ENCODE results near the gene GABRD. TPM values are rescaled to one million over a fixed set of nuclear protein-coding genes. Genes with fewer than 3 reads are reported as not detected.
"Not testable (repeated sequence)": the region's sequence is repeated elsewhere in the genome, so short reads cannot be mapped to it uniquely, and the experiment has no call there.

GABRD gene
- total RNA-seq, 1 donor from 2014 or later, result not detected

DNA sequence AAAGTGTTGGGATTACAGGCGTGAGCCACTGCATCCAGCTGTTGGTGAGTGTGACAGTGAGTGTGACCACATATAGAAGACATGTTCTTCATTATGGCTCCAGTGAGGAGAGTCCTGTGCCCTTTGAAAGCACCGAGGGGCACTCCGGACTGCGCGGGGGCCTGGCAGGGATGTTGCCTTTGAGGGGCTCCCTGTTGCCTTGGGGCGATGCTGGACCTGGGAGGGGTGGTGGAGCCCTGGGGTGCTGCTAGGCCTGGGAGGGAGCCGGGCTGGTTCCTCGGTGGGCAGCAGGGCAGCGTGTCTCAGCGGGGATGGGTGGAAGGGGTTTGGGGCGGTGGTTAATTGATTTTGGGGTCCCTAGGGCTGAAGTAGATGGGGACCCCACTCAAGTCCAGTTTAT lies 41.0 kb upstream of the GABRD start:
- DNase-seq (ENCODE audit: low spot score), result no peak
- H3K4me3 Mint-ChIP-seq (ENCODE audit: unreplicated experiment), result no peak overlapping the region

GRCh38 chr1:1978690-1979481 lies 40.3 kb upstream of the GABRD start:
- not testable (repeated sequence) for H3K4me3 Mint-ChIP-seq (ENCODE audit: unreplicated experiment); H3K36me3 Mint-ChIP-seq (ENCODE audit: low read depth); H3K27ac Mint-ChIP-seq (ENCODE audit: unreplicated experiment); DNase-seq (ENCODE audit: low spot score); H3K9me3 Mint-ChIP-seq (ENCODE audit: low read depth); H3K4me1 Mint-ChIP-seq (ENCODE audit: low read depth)
- peaks cover 22% of the 10 kb centered on the region for H3K27me3 Mint-ChIP-seq (ENCODE audit: low read depth)

More for the DNA sequence above, 41.0 kb upstream of the GABRD start:
- no peaks in the 10 kb centered on the region for H3K9me3 Mint-ChIP-seq (ENCODE audit: low read depth)
- no peaks in the 10 kb centered on the region for H3K36me3 Mint-ChIP-seq (ENCODE audit: low read depth)
- no peaks in the 10 kb centered on the region for H3K4me1 Mint-ChIP-seq (ENCODE audit: low read depth)
- TF ChIP-seq, protein P1, sequence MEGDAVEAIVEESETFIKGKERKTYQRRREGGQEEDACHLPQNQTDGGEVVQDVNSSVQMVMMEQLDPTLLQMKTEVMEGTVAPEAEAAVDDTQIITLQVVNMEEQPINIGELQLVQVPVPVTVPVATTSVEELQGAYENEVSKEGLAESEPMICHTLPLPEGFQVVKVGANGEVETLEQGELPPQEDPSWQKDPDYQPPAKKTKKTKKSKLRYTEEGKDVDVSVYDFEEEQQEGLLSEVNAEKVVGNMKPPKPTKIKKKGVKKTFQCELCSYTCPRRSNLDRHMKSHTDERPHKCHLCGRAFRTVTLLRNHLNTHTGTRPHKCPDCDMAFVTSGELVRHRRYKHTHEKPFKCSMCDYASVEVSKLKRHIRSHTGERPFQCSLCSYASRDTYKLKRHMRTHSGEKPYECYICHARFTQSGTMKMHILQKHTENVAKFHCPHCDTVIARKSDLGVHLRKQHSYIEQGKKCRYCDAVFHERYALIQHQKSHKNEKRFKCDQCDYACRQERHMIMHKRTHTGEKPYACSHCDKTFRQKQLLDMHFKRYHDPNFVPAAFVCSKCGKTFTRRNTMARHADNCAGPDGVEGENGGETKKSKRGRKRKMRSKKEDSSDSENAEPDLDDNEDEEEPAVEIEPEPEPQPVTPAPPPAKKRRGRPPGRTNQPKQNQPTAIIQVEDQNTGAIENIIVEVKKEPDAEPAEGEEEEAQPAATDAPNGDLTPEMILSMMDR (IDR thresholded peaks at IDR 0.05), result no peak
- no peak overlapping the region for H3K27ac Mint-ChIP-seq (ENCODE audit: unreplicated experiment)
- peaks cover 22% of the 10 kb centered on the region for H3K27me3 Mint-ChIP-seq (ENCODE audit: low read depth)

- Mint-ChIP-seq H3K4me3 (ENCODE audit: unreplicated experiment) (no peak overlapping the region), H3K36me3 (ENCODE audit: low read depth) (no peaks in the 10 kb centered on the region), H3K9me3 (ENCODE audit: low read depth) (no peaks in the 10 kb centered on the region), H3K27me3 (ENCODE audit: low read depth) (peaks cover 23% of the 10 kb centered on the region), H3K27ac (ENCODE audit: unreplicated experiment) (no peak overlapping the region), H3K4me1 (ENCODE audit: low read depth) (no peaks in the 10 kb centered on the region)
- no peak for DNase-seq (ENCODE audit: low spot score)
- TF ChIP-seq, protein P1 (IDR thresholded peaks at IDR 0.05), result no peak
These were observed 39.5 kb upstream of the GABRD start for GRCh38 chr1:1979482-1980165.

DNA sequence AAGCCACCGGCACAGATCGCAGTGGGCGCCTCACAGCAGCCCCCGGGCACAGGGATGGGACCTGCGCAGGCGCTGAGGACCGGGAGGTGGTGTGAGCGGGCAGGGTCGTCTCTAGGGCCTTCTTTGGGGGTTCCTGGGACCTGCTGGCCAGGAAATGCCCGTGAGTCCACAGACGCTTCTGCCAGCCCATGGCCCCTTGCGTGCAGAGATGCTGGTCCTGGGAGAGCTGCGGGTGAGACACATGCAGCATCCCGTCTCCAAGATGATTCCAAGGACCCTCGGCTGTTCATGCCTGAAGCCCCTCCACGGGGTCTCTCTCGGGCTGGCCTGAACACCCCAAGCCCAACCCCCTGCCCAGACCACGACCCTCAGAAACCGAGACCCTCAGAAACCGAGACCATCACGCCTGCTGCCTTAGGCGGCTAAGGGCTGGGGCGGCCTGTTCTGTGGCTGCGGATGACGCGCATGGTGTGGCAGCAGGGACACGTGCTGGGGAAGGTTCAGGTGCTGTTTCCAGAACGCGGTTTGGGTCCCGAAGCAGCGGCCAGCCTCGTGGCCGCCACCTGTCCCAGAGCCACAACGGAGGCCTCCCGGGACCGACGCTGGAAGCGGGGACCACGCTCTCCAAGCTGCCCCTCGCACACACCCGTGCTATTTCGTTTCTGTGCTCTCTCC lies 38.5 kb upstream of the GABRD start:
- Mint-ChIP-seq H3K27me3 (ENCODE audit: low read depth) (peaks cover 15% of the 10 kb centered on the region), H3K9me3 (ENCODE audit: low read depth) (no peaks in the 10 kb centered on the region), H3K27ac (ENCODE audit: unreplicated experiment) (no peak overlapping the region), H3K36me3 (ENCODE audit: low read depth) (no peaks in the 10 kb centered on the region), H3K4me1 (ENCODE audit: low read depth) (no peaks in the 10 kb centered on the region), H3K4me3 (ENCODE audit: unreplicated experiment) (no peak overlapping the region)
- DNase-seq (ENCODE audit: low spot score), result no peak
- TF ChIP-seq, protein P1 (IDR thresholded peaks at IDR 0.05), result no peak

GRCh38 chr1:1981142-1981500 lies 38.0 kb upstream of the GABRD start:
- no peak for DNase-seq (ENCODE audit: low spot score)
- Mint-ChIP-seq H3K36me3 (ENCODE audit: low read depth) (no peaks in the 10 kb centered on the region), H3K4me1 (ENCODE audit: low read depth) (no peaks in the 10 kb centered on the region)

DNA sequence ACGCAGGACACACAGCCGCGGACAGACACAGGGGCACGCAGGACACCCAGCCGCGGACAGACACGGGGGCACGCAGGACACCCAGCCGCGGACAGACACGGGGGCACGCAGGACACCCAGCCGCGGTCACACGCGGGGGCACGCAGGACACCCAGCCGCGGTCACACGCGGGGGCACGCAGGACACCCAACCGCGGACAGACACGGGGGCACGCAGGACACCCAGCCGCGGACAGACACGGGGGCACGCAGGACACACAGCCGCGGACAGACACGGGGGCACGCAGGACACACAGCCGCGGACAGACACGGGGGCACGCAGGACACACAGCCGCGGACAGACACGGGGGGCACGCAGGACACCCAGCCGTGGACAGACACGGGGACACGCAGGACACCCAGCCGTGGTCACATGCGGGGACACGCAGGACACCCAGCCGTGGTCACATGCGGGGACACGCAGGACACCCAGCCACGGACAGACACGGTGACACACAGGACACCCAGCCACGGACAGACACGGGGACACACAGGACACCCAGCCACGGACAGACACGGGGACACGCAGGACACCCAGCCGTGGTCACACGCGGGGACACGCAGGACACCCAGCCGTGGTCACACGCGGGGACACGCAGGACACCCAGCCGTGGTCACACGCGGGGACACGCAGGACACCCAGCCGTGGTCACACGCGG lies 37.4 kb upstream of the GABRD start:
- H3K4me1 Mint-ChIP-seq (ENCODE audit: low read depth); DNase-seq (ENCODE audit: low spot score); H3K36me3 Mint-ChIP-seq (ENCODE audit: low read depth); H3K9me3 Mint-ChIP-seq (ENCODE audit: low read depth); H3K27me3 Mint-ChIP-seq (ENCODE audit: low read depth); H3K27ac Mint-ChIP-seq (ENCODE audit: unreplicated experiment); H3K4me3 Mint-ChIP-seq (ENCODE audit: unreplicated experiment): not testable (repeated sequence)

More at GRCh38 chr1:1981142-1981500, 38.0 kb upstream of the GABRD start:
- Mint-ChIP-seq H3K27ac (ENCODE audit: unreplicated experiment) (no peak overlapping the region), H3K9me3 (ENCODE audit: low read depth) (no peaks in the 10 kb centered on the region), H3K4me3 (ENCODE audit: unreplicated experiment) (no peak overlapping the region), H3K27me3 (ENCODE audit: low read depth) (peaks cover 13% of the 10 kb centered on the region)
- TF ChIP-seq, protein P1 (IDR thresholded peaks at IDR 0.05), result no peak
